ENCODE data around the gene PIM1. TPM values are rescaled to one million over a fixed set of nuclear protein-coding genes. Genes with fewer than 3 reads are reported as not detected.

Gene PIM1
- total and polyA plus RNA-seq, 9 of the 15 experiments (the other 6 are each of a cell fraction or from before 2014, with no cell fraction given) = 19.0 to 789 (median 212) TPM

DNA sequence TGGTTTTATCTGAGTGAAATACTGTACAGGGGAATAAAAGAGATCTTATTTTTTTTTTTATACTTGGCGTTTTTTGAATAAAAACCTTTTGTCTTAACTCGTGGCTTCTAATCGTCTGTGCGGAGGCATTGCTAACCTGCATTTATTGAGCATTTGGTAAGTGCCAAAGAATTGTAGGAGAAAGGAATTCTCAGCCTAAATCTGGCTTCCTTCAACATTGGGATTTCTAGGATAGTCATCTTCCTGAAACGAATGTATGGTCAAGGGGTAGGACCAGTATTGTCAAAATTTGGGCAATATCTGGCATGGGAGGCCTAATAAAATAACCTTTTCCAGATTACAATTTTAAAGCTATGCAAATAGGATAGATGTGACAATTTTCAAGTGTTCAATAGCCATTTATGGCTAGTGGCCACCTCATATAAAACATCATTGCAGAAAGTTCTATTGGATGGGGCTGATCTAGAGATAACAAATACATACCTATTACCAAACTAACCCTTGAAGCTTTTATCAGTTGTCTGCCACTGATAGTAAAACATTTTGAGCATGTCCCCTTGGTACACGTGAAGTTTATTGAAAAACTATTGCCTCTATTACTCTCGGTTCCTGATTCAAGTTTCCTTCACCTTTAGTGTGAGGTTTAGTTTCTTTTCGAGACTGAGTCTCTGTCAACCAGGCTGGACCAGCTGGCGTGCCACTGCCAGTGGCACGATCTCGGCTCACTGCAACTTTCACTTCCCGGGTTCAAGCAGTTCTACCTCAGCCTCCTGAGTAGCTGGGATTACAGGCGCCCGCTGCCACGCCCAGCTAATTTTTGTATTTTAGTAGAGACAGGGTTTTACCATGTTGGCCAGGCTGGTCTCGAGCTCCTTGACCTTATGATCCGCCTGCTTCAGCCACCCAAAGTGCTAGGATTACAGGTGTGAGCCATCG, 5.6 kb downstream of the PIM1 start (continued):
- TF ChIP-seq, protein P1, sequence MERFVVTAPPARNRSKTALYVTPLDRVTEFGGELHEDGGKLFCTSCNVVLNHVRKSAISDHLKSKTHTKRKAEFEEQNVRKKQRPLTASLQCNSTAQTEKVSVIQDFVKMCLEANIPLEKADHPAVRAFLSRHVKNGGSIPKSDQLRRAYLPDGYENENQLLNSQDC (CRISPR knock-in tag; IDR thresholded peaks at IDR 0.05) = peak; percentile 82
- TF ChIP-seq, protein P2, sequence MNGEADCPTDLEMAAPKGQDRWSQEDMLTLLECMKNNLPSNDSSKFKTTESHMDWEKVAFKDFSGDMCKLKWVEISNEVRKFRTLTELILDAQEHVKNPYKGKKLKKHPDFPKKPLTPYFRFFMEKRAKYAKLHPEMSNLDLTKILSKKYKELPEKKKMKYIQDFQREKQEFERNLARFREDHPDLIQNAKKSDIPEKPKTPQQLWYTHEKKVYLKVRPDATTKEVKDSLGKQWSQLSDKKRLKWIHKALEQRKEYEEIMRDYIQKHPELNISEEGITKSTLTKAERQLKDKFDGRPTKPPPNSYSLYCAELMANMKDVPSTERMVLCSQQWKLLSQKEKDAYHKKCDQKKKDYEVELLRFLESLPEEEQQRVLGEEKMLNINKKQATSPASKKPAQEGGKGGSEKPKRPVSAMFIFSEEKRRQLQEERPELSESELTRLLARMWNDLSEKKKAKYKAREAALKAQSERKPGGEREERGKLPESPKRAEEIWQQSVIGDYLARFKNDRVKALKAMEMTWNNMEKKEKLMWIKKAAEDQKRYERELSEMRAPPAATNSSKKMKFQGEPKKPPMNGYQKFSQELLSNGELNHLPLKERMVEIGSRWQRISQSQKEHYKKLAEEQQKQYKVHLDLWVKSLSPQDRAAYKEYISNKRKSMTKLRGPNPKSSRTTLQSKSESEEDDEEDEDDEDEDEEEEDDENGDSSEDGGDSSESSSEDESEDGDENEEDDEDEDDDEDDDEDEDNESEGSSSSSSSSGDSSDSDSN (IDR thresholded peaks at IDR 0.05; ENCODE audit: borderline replicate concordance in 1 of 2, low read depth in 2 of 2, low read length in 2 of 2) = no peak
- no peak for TF ChIP-seq MCM7 (IDR thresholded peaks at IDR 0.05)
- TF ChIP-seq, protein P3, sequence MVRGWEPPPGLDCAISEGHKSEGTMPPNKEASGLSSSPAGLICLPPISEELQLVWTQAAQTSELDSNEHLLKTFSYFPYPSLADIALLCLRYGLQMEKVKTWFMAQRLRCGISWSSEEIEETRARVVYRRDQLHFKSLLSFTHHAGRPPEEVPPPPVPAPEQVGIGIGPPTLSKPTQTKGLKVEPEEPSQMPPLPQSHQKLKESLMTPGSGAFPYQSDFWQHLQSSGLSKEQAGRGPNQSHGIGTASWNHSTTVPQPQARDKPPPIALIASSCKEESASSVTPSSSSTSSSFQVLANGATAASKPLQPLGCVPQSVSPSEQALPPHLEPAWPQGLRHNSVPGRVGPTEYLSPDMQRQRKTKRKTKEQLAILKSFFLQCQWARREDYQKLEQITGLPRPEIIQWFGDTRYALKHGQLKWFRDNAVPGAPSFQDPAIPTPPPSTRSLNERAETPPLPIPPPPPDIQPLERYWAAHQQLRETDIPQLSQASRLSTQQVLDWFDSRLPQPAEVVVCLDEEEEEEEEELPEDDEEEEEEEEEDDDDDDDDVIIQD (CRISPR knock-in tag; IDR thresholded peaks at IDR 0.05) = no peak
- TF ChIP-seq, protein P4, sequence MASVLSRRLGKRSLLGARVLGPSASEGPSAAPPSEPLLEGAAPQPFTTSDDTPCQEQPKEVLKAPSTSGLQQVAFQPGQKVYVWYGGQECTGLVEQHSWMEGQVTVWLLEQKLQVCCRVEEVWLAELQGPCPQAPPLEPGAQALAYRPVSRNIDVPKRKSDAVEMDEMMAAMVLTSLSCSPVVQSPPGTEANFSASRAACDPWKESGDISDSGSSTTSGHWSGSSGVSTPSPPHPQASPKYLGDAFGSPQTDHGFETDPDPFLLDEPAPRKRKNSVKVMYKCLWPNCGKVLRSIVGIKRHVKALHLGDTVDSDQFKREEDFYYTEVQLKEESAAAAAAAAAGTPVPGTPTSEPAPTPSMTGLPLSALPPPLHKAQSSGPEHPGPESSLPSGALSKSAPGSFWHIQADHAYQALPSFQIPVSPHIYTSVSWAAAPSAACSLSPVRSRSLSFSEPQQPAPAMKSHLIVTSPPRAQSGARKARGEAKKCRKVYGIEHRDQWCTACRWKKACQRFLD (CRISPR knock-in tag; IDR thresholded peaks at IDR 0.05) = no peak; the same call in none of the 2 replicates
- peak; percentile 36; the same call in 1 of the 2 replicates for TF ChIP-seq ZNF586 (CRISPR knock-in tag; conservative IDR thresholded peaks at IDR 0.05)
- TF ChIP-seq SP1 (CRISPR knock-in tag; IDR thresholded peaks at IDR 0.05) = no peak
- TF ChIP-seq, protein P5, sequence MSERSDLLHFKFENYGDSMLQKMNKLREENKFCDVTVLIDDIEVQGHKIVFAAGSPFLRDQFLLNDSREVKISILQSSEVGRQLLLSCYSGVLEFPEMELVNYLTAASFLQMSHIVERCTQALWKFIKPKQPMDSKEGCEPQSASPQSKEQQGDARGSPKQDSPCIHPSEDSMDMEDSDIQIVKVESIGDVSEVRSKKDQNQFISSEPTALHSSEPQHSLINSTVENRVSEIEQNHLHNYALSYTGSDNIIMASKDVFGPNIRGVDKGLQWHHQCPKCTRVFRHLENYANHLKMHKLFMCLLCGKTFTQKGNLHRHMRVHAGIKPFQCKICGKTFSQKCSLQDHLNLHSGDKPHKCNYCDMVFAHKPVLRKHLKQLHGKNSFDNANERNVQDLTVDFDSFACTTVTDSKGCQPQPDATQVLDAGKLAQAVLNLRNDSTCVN (CRISPR knock-in tag; IDR thresholded peaks at IDR 0.05) = no peak; the same call in none of the 2 replicates
- TF ChIP-seq, protein P6, sequence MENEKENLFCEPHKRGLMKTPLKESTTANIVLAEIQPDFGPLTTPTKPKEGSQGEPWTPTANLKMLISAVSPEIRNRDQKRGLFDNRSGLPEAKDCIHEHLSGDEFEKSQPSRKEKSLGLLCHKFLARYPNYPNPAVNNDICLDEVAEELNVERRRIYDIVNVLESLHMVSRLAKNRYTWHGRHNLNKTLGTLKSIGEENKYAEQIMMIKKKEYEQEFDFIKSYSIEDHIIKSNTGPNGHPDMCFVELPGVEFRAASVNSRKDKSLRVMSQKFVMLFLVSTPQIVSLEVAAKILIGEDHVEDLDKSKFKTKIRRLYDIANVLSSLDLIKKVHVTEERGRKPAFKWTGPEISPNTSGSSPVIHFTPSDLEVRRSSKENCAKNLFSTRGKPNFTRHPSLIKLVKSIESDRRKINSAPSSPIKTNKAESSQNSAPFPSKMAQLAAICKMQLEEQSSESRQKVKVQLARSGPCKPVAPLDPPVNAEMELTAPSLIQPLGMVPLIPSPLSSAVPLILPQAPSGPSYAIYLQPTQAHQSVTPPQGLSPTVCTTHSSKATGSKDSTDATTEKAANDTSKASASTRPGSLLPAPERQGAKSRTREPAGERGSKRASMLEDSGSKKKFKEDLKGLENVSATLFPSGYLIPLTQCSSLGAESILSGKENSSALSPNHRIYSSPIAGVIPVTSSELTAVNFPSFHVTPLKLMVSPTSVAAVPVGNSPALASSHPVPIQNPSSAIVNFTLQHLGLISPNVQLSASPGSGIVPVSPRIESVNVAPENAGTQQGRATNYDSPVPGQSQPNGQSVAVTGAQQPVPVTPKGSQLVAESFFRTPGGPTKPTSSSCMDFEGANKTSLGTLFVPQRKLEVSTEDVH (IDR thresholded peaks at IDR 0.05; ENCODE audit: low read depth, partially characterized antibody) = peak; percentile 84
- no peak for TF ChIP-seq NR3C1 (CRISPR knock-in tag; IDR thresholded peaks at IDR 0.05)
- TF ChIP-seq TSC22D4 (tag; IDR thresholded peaks at IDR 0.05) = no peak
- peak; percentile 81 for TF ChIP-seq ZNF324 (CRISPR knock-in tag; IDR thresholded peaks at IDR 0.05)
